Hippocampal formation (tissue), 2 donors: ENCODE results near the gene KRTAP5-8.
"Not testable (repeated sequence)": the region's sequence is repeated elsewhere in the genome, so short reads cannot be mapped to it uniquely, and the experiment has no call there.

Experiments used
- DNase-seq, 2 donors: peaks; one replicate each; lab custom pipeline; 2025; lab: John Stamatoyannopoulos, UW

Gene KRTAP5-8

GRCh38 chr11:71574418-71574817 is 36.6 kb downstream of the KRTAP5-8 start:
- no peak for DNase-seq

GRCh38 chr11:71575723-71576424 is 38.0 kb downstream of the KRTAP5-8 start:
- DNase-seq = no peak

- DNase-seq = not testable (repeated sequence)
These were observed 39.1 kb downstream of the KRTAP5-8 start for GRCh38 chr11:71576688-71577465.

- no peak for DNase-seq
These were observed 39.7 kb downstream of the KRTAP5-8 start for GRCh38 chr11:71577469-71578004.

- DNase-seq = not testable (repeated sequence)
These were observed 41.7 kb downstream of the KRTAP5-8 start for GRCh38 chr11:71579513-71579912.

GRCh38 chr11:71580057-71581003 is 42.5 kb downstream of the KRTAP5-8 start:
- peak; percentile 35 to 43 for DNase-seq

GRCh38 chr11:71581826-71582225 is 44.0 kb downstream of the KRTAP5-8 start:
- DNase-seq = no peak

- DNase-seq = no peak
These were observed 44.6 kb downstream of the KRTAP5-8 start, which contains the start of gene KRTAP5-11 for GRCh38 chr11:71582309-71582895. Gene KRTAP5-11 (minus strand): TSS chr11:71582875. CDS start chr11:71582837, 38 bp downstream.

GRCh38 chr11:71582969-71583368 is 45.1 kb downstream of the KRTAP5-8 start:
- not testable (repeated sequence) for DNase-seq

- DNase-seq = not testable (repeated sequence)
These were observed 47.8 kb downstream of the KRTAP5-8 start for GRCh38 chr11:71585673-71586072.

- not testable (repeated sequence) for DNase-seq
These were observed 50.5 kb downstream of the KRTAP5-8 start for GRCh38 chr11:71588314-71588713.
